Progenitor cell of endocrine pancreas (in vitro differentiated cells): Measurements from ENCODE around the gene GALK1. TPM values are rescaled to one million over a fixed set of nuclear protein-coding genes. Genes with fewer than 3 reads are reported as not detected.
"Not testable (repeated sequence)": the region's sequence is repeated elsewhere in the genome, so short reads cannot be mapped to it uniquely, and the experiment has no call there.

ENCODE experiments used
- DNase-seq: peaks from one replicate; pipeline ENCODE4 v3.0.0; 2021; ENCODE audit warnings: low spot score; ENCODE audit not compliant: unreplicated experiment
- H3K27ac Mint-ChIP-seq: 2 replicates; pipeline ENCODE4 v1.8.0; 2021; ENCODE audit warnings: mild to moderate bottlenecking, moderate library complexity, mixed read lengths
- H3K27me3 Mint-ChIP-seq: 2 replicates; pipeline ENCODE4 v1.8.0; 2021; ENCODE audit warnings: mixed read lengths
- H3K36me3 Mint-ChIP-seq: 2 replicates; pipeline ENCODE4 v1.8.0; 2022; ENCODE audit warnings: mixed read lengths; ENCODE audit not compliant: insufficient read depth
- H3K4me1 Mint-ChIP-seq: 2 replicates; pipeline ENCODE4 v1.8.0; 2021; ENCODE audit warnings: low read depth, mixed read lengths
- H3K4me3 Mint-ChIP-seq: 2 replicates; pipeline ENCODE4 v1.8.0; 2021; ENCODE audit warnings: low read depth, mild to moderate bottlenecking, moderate library complexity, mixed read lengths
- H3K9me3 Mint-ChIP-seq: 2 replicates; pipeline ENCODE4 v1.8.0; 2021; ENCODE audit warnings: low read depth, mixed read lengths
- CTCF ChIP-seq: fragments of 200-600 bp; sonication (generic); IDR thresholded peaks from one replicate; pipeline ENCODE4 v1.5.0; 2021; ENCODE audit warnings: antibody characterized with exemption, mild to moderate bottlenecking; ENCODE audit not compliant: unreplicated experiment
- total RNA-seq: library from RNA; stranded (reverse); gene quantifications from 2 replicates; pipeline ENCODE4 v1.2.1, GENCODE V29; 2021

Gene GALK1
- total RNA-seq, 1 donor from 2014 or later: 11.2 TPM

- DNase-seq: no peak
- Mint-ChIP-seq H3K9me3 (no peaks in the 10 kb centered on the region), H3K4me1 (no peaks in the 10 kb centered on the region), H3K36me3 (peaks cover 2% of the 10 kb centered on the region), H3K27ac (no peak overlapping the region), H3K4me3 (no peak overlapping the region), H3K27me3 (no peaks in the 10 kb centered on the region)
- no peak for TF ChIP-seq CTCF
These were observed 46.2 kb upstream of the GALK1 start for GRCh38 chr17:75811174-75811573.

- H3K27ac Mint-ChIP-seq, H3K4me1 Mint-ChIP-seq, H3K36me3 Mint-ChIP-seq, H3K9me3 Mint-ChIP-seq, H3K4me3 Mint-ChIP-seq, DNase-seq, H3K27me3 Mint-ChIP-seq: not testable (repeated sequence)
These were observed 45.8 kb upstream of the GALK1 start for GRCh38 chr17:75810756-75811155.

- no peak overlapping the region for H3K4me3 Mint-ChIP-seq
- no peak overlapping the region for H3K27ac Mint-ChIP-seq
- H3K27me3 Mint-ChIP-seq: no peaks in the 10 kb centered on the region
- TF ChIP-seq CTCF: no peak
- DNase-seq: no peak
- H3K4me1 Mint-ChIP-seq: no peaks in the 10 kb centered on the region
- H3K9me3 Mint-ChIP-seq: no peaks in the 10 kb centered on the region
- H3K36me3 Mint-ChIP-seq: peaks cover 2% of the 10 kb centered on the region
These were observed 45.2 kb upstream of the GALK1 start for GRCh38 chr17:75810216-75810615.

- no peaks in the 10 kb centered on the region for H3K27me3 Mint-ChIP-seq
- H3K4me1 Mint-ChIP-seq: no peaks in the 10 kb centered on the region
- H3K36me3 Mint-ChIP-seq: peaks cover 2% of the 10 kb centered on the region
- no peak for DNase-seq
- no peaks in the 10 kb centered on the region for H3K9me3 Mint-ChIP-seq
- TF ChIP-seq CTCF: no peak
- H3K4me3 Mint-ChIP-seq: no peak overlapping the region
- no peak overlapping the region for H3K27ac Mint-ChIP-seq
These were observed 44.7 kb upstream of the GALK1 start for GRCh38 chr17:75809631-75810111.

GRCh38 chr17:75808905-75809621, 44.1 kb upstream of the GALK1 start:
- Mint-ChIP-seq H3K9me3 (no peaks in the 10 kb centered on the region), H3K27me3 (no peaks in the 10 kb centered on the region), H3K36me3 (peaks cover 2% of the 10 kb centered on the region), H3K4me1 (no peaks in the 10 kb centered on the region), H3K4me3 (no peak overlapping the region), H3K27ac (no peak overlapping the region)
- DNase-seq: no peak
- TF ChIP-seq CTCF: no peak

- Mint-ChIP-seq H3K9me3 (no peaks in the 10 kb centered on the region), H3K27me3 (no peaks in the 10 kb centered on the region), H3K36me3 (peaks cover 2% of the 10 kb centered on the region), H3K4me1 (no peaks in the 10 kb centered on the region), H3K4me3 (no peak overlapping the region), H3K27ac (no peak overlapping the region)
- no peak for DNase-seq
- no peak for TF ChIP-seq CTCF
These were observed 43.5 kb upstream of the GALK1 start for GRCh38 chr17:75808549-75808904.
